Tibial nerve (tissue), 4 donors: Measurements from ENCODE around the gene ALPP.

ENCODE experiments used
- EP300 ChIP-seq, 2 donors: sonication (generic); formaldehyde crosslinking; IDR thresholded peaks; one replicate each; pipeline ENCODE4 v1.6.1; 2017; ENCODE audit warnings: antibody characterized with exemption in 2 of 2, mild to moderate bottlenecking in 1 of 2
- TF ChIP-seq, protein P1 (sequence below), 5 experiments: fragments of 200-600 bp in 3 of 5; fragments of 450-650 bp in 2 of 5; sonication (generic) in 3 of 5; IDR thresholded peaks; one replicate each; pipeline ENCODE4 v1.5.1; 2016 to 2019; ENCODE audit warnings: antibody characterized with exemption in 5 of 5, mild to moderate bottlenecking in 3 of 5, moderate library complexity in 2 of 5

GRCh38 chr2:232419245-232420072 lies 40.9 kb downstream of the ALPP start:
- no peak for TF ChIP-seq EP300 (IDR thresholded peaks at IDR 0.05)
- TF ChIP-seq, protein P1, sequence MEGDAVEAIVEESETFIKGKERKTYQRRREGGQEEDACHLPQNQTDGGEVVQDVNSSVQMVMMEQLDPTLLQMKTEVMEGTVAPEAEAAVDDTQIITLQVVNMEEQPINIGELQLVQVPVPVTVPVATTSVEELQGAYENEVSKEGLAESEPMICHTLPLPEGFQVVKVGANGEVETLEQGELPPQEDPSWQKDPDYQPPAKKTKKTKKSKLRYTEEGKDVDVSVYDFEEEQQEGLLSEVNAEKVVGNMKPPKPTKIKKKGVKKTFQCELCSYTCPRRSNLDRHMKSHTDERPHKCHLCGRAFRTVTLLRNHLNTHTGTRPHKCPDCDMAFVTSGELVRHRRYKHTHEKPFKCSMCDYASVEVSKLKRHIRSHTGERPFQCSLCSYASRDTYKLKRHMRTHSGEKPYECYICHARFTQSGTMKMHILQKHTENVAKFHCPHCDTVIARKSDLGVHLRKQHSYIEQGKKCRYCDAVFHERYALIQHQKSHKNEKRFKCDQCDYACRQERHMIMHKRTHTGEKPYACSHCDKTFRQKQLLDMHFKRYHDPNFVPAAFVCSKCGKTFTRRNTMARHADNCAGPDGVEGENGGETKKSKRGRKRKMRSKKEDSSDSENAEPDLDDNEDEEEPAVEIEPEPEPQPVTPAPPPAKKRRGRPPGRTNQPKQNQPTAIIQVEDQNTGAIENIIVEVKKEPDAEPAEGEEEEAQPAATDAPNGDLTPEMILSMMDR (IDR thresholded peaks at IDR 0.05): no peak
